Measurements from ENCODE around the gene DAPK1.

The DAPK1 gene

GRCh38 chr9:87708546-87708945 lies 210.9 kb downstream of the DAPK1 start:
- Histone ChIP-seq H2BK5ac (ENCODE audit: low read depth, low read length, poor library complexity) (no peak overlapping the region), H3K9me3 (ENCODE audit: insufficient read depth, low read depth, low read length) (peaks cover 3% of the 10 kb centered on the region), H3K4me1 (ENCODE audit: control insufficient read depth in 1 of 2, insufficient read depth in 2 of 2, low read length in 2 of 2) (peaks cover 16 to 23% of the 10 kb centered on the region in 2 experiments), H2BK12ac (ENCODE audit: low read length) (no peak overlapping the region), H4K12ac (ENCODE audit: low read depth, low read length) (no peak overlapping the region), H2AFZ (ENCODE audit: insufficient read depth, low read length, poor library complexity) (no peak overlapping the region), H4K8ac (ENCODE audit: low read depth, low read length) (no peak overlapping the region), H3K36me3 (ENCODE audit: control insufficient read depth in 1 of 2, insufficient read depth in 2 of 2, low read length in 2 of 2) (peaks cover 16 to 17% of the 10 kb centered on the region in 2 experiments), H3K4me2 (ENCODE audit: low read length) (no peak overlapping the region), H4K91ac (ENCODE audit: low read depth, low read length) (no peak overlapping the region), H3K18ac (ENCODE audit: low read length) (no peak overlapping the region), H3K27me3 (ENCODE audit: insufficient read depth, low read length) (no peaks in the 10 kb centered on the region), H3K79me1 (ENCODE audit: low read length) (peaks cover 12% of the 10 kb centered on the region), H2BK120ac (ENCODE audit: insufficient read depth, low read length, poor library complexity) (no peak overlapping the region), H3K23ac (ENCODE audit: low read length) (no peak overlapping the region), H3K4me3 (ENCODE audit: low read depth, low read length) (no peak overlapping the region), H3K4ac (ENCODE audit: low read depth, low read length) (no peak overlapping the region), H3K79me2 (ENCODE audit: control insufficient read depth, insufficient read depth, low read length, poor library complexity) (no peaks in the 10 kb centered on the region), H2AK5ac (ENCODE audit: low read length) (no peak overlapping the region), H3K27ac (ENCODE audit: low read depth, low read length) (no peak overlapping the region), H3K9ac (ENCODE audit: low read length) (no peak overlapping the region), H3K14ac (ENCODE audit: low read length) (no peak overlapping the region)
- WGBS (ENCODE audit: extremely low coverage, insufficient coverage, insufficient read length) = no CpG with 5 or more reads among the region's 5 CpGs
- no peak for DNase-seq

GRCh38 chr9:87708986-87709728 lies 211.5 kb downstream of the DAPK1 start:
- Histone ChIP-seq H3K4ac (ENCODE audit: low read depth, low read length) (no peak overlapping the region), H3K27me3 (ENCODE audit: insufficient read depth, low read length) (no peaks in the 10 kb centered on the region), H2BK12ac (ENCODE audit: low read length) (no peak overlapping the region), H3K27ac (ENCODE audit: low read depth, low read length) (no peak overlapping the region), H2BK120ac (ENCODE audit: insufficient read depth, low read length, poor library complexity) (no peak overlapping the region), H3K9me3 (ENCODE audit: insufficient read depth, low read depth, low read length) (peaks cover 3% of the 10 kb centered on the region), H3K36me3 (ENCODE audit: control insufficient read depth in 1 of 2, insufficient read depth in 2 of 2, low read length in 2 of 2) (peaks cover 16 to 17% of the 10 kb centered on the region in 2 experiments), H4K12ac (ENCODE audit: low read depth, low read length) (no peak overlapping the region), H2BK5ac (ENCODE audit: low read depth, low read length, poor library complexity) (no peak overlapping the region), H3K4me2 (ENCODE audit: low read length) (no peak overlapping the region), H2AFZ (ENCODE audit: insufficient read depth, low read length, poor library complexity) (no peak overlapping the region), H2AK5ac (ENCODE audit: low read length) (no peak overlapping the region), H3K14ac (ENCODE audit: low read length) (no peak overlapping the region), H4K91ac (ENCODE audit: low read depth, low read length) (no peak overlapping the region), H4K8ac (ENCODE audit: low read depth, low read length) (no peak overlapping the region), H3K9ac (ENCODE audit: low read length) (no peak overlapping the region), H3K23ac (ENCODE audit: low read length) (no peak overlapping the region), H3K4me3 (ENCODE audit: low read depth, low read length) (no peak overlapping the region), H3K18ac (ENCODE audit: low read length) (no peak overlapping the region), H3K79me2 (ENCODE audit: control insufficient read depth, insufficient read depth, low read length, poor library complexity) (no peaks in the 10 kb centered on the region), H3K79me1 (ENCODE audit: low read length) (peaks cover 10% of the 10 kb centered on the region), H3K4me1 (ENCODE audit: control insufficient read depth in 1 of 2, insufficient read depth in 2 of 2, low read length in 2 of 2) (peaks cover 14 to 22% of the 10 kb centered on the region in 2 experiments)
- DNase-seq = no peak
- WGBS (ENCODE audit: extremely low coverage, insufficient coverage, insufficient read length) = no CpG with 5 or more reads among the region's 7 CpGs

GRCh38 chr9:87710443-87710842 lies 212.8 kb downstream of the DAPK1 start:
- no peak overlapping the region for H2BK12ac ChIP-seq (ENCODE audit: low read length)
- peak in 1 of 2 donors; percentile 22 for DNase-seq
- no peak overlapping the region for H3K27ac ChIP-seq (ENCODE audit: low read depth, low read length)
- peaks cover 6% of the 10 kb centered on the region for H3K79me1 ChIP-seq (ENCODE audit: low read length)
- H4K8ac ChIP-seq (ENCODE audit: low read depth, low read length) = no peak overlapping the region
- no peaks in the 10 kb centered on the region for H3K79me2 ChIP-seq (ENCODE audit: control insufficient read depth, insufficient read depth, low read length, poor library complexity)
- no peak overlapping the region for H3K14ac ChIP-seq (ENCODE audit: low read length)
- no peak overlapping the region for H3K9ac ChIP-seq (ENCODE audit: low read length)
- no peak overlapping the region for H3K4ac ChIP-seq (ENCODE audit: low read depth, low read length)
- no peak overlapping the region for H2BK5ac ChIP-seq (ENCODE audit: low read depth, low read length, poor library complexity)
- no peak overlapping the region for H3K18ac ChIP-seq (ENCODE audit: low read length)
- no peak overlapping the region for H2AFZ ChIP-seq (ENCODE audit: insufficient read depth, low read length, poor library complexity)
- no peak overlapping the region for H3K23ac ChIP-seq (ENCODE audit: low read length)
- no peaks in the 10 kb centered on the region for H3K27me3 ChIP-seq (ENCODE audit: insufficient read depth, low read length)
- H3K4me1 ChIP-seq (ENCODE audit: control insufficient read depth in 1 of 2, insufficient read depth in 2 of 2, low read length in 2 of 2) = peaks cover 9 to 17% of the 10 kb centered on the region in 2 experiments
- no peak overlapping the region for H4K12ac ChIP-seq (ENCODE audit: low read depth, low read length)
- WGBS (ENCODE audit: extremely low coverage, insufficient coverage, insufficient read length) = no CpG with 5 or more reads among the region's 5 CpGs
- no peak overlapping the region for H3K4me3 ChIP-seq (ENCODE audit: low read depth, low read length)
- no peak overlapping the region for H4K91ac ChIP-seq (ENCODE audit: low read depth, low read length)
- peaks cover 16 to 17% of the 10 kb centered on the region in 2 experiments for H3K36me3 ChIP-seq (ENCODE audit: control insufficient read depth in 1 of 2, insufficient read depth in 2 of 2, low read length in 2 of 2)
- H2AK5ac ChIP-seq (ENCODE audit: low read length) = no peak overlapping the region
- no peak overlapping the region for H2BK120ac ChIP-seq (ENCODE audit: insufficient read depth, low read length, poor library complexity)
- H3K4me2 ChIP-seq (ENCODE audit: low read length) = no peak overlapping the region
- peaks cover 3% of the 10 kb centered on the region for H3K9me3 ChIP-seq (ENCODE audit: insufficient read depth, low read depth, low read length)

- H2AK5ac ChIP-seq (ENCODE audit: low read length) = peak overlapping the region; percentile 32
- no peak overlapping the region for H3K9ac ChIP-seq (ENCODE audit: low read length)
- no peaks in the 10 kb centered on the region for H3K79me2 ChIP-seq (ENCODE audit: control insufficient read depth, insufficient read depth, low read length, poor library complexity)
- WGBS (ENCODE audit: extremely low coverage, insufficient coverage, insufficient read length) = no CpG with 5 or more reads among the region's 9 CpGs
- DNase-seq = peak; percentile 98 to 99
- H3K27ac ChIP-seq (ENCODE audit: low read depth, low read length) = peak overlapping the region; percentile 61
- peaks cover 3% of the 10 kb centered on the region in 2 experiments for H3K36me3 ChIP-seq (ENCODE audit: control insufficient read depth in 1 of 2, insufficient read depth in 2 of 2, low read length in 2 of 2)
- peak overlapping the region; percentile 62 for H2BK120ac ChIP-seq (ENCODE audit: insufficient read depth, low read length, poor library complexity)
- no peak overlapping the region for H2AFZ ChIP-seq (ENCODE audit: insufficient read depth, low read length, poor library complexity)
- H3K79me1 ChIP-seq (ENCODE audit: low read length) = peaks cover 10% of the 10 kb centered on the region
- H2BK5ac ChIP-seq (ENCODE audit: low read depth, low read length, poor library complexity) = peak overlapping the region; percentile 43
- no peaks in the 10 kb centered on the region for H3K27me3 ChIP-seq (ENCODE audit: insufficient read depth, low read length)
- H3K23ac ChIP-seq (ENCODE audit: low read length) = no peak overlapping the region
- peak overlapping the region; percentile 41 for H3K18ac ChIP-seq (ENCODE audit: low read length)
- H3K4me3 ChIP-seq (ENCODE audit: low read depth, low read length) = no peak overlapping the region
- peak overlapping the region; percentile 29 for H4K91ac ChIP-seq (ENCODE audit: low read depth, low read length)
- H3K4ac ChIP-seq (ENCODE audit: low read depth, low read length) = no peak overlapping the region
- H2BK12ac ChIP-seq (ENCODE audit: low read length) = peak overlapping the region; percentile 33
- H3K9me3 ChIP-seq (ENCODE audit: insufficient read depth, low read depth, low read length) = peaks cover 3% of the 10 kb centered on the region
- no peak overlapping the region for H3K4me2 ChIP-seq (ENCODE audit: low read length)
- peaks cover 9 to 19% of the 10 kb centered on the region in 2 experiments for H3K4me1 ChIP-seq (ENCODE audit: control insufficient read depth in 1 of 2, insufficient read depth in 2 of 2, low read length in 2 of 2)
- no peak overlapping the region for H3K14ac ChIP-seq (ENCODE audit: low read length)
- peak overlapping the region; percentile 73 for H4K8ac ChIP-seq (ENCODE audit: low read depth, low read length)
- no peak overlapping the region for H4K12ac ChIP-seq (ENCODE audit: low read depth, low read length)
These were observed 214.5 kb downstream of the DAPK1 start for GRCh38 chr9:87711857-87712800.

Data from trophoblast cell (in vitro differentiated cells and primary cell).